BJ (cell line): Measurements from ENCODE around the gene TACR1. TPM values are rescaled to one million over a fixed set of nuclear protein-coding genes. Genes with fewer than 3 reads are reported as not detected.

ENCODE experiments used
- CTCF ChIA-PET: fragments of 350-600 bp; formaldehyde crosslinking; extraction: SDS; loops from one replicate; lab custom pipeline; 2021; ENCODE audit warnings: antibody characterized with exemption, inconsistent platforms; lab: Yijun Ruan, JAX
- POLR2A ChIA-PET: fragments of 300-600 bp; sonication (Branson Sonifier 250); formaldehyde crosslinking; extraction: SDS; loops from one replicate; lab custom pipeline; 2021; ENCODE audit warnings: antibody characterized with exemption; lab: Charles Lee
- DNase-seq: peaks from one replicate; pipeline ENCODE4 v3.0.0-alpha.2; 2011; ENCODE audit warnings: low read depth
- H3K27me3 ChIP-seq: 2 replicates; pipeline ENCODE4 v1.6.0; 2011; ENCODE audit warnings: low read length; ENCODE audit not compliant: control insufficient read depth, insufficient read depth
- H3K36me3 ChIP-seq: 2 replicates; pipeline ENCODE4 v1.5.1; 2011; ENCODE audit warnings: low read length; ENCODE audit not compliant: control insufficient read depth, insufficient read depth
- H3K4me3 ChIP-seq: 2 replicates; pipeline ENCODE4 v1.5.1; 2011; ENCODE audit warnings: low read depth, mild to moderate bottlenecking, control low read depth, low read length
- polyA plus RNA-seq: library from polyadenylated mRNA; depleted of rRNA; stranded (reverse); fragments of >200 nt; gene quantifications from 2 replicates; pipeline ENCODE4 v1.2.3, GENCODE V29; 2011
- TF ChIP-seq, protein P1 (sequence below): IDR thresholded peaks from 2 replicates; pipeline ENCODE4 v1.5.1; 2011; ENCODE audit warnings: low read depth, mild to moderate bottlenecking, control low read depth, inconsistent platforms, low read length, moderate library complexity; ENCODE audit not compliant: insufficient read depth

Gene TACR1
- polyA plus RNA-seq, 1 experiment: 0.07 TPM

DNA sequence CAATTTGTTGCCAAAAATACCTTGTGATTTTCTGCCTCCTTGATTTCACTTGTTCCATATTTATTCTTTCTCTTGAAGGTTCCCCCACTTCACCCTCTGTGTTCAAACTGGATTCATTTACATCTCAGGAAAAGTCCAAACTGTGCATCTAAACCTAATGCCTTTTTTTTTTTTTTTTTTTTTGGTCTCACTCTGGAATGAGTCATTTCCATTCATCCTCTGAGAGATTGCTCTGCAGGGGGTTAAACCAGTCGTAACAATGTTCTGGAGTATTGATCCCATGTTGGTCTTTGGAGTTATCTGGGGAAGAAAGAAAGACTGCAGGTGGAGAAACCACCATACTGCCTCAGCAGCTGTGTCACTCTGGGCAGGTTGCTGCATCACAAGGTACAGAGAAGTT is 119.7 kb downstream of the TACR1 start:
- POLR2A ChIA-PET: no interaction called here

GRCh38 chr2:75077909-75078308 is 121.4 kb downstream of the TACR1 start:
- no peak for DNase-seq
- CTCF ChIA-PET: interaction anchor here (0.7 to 2.2 kb wide), 4 partner anchors 10 to 16 kb away, joined by 3 to 9 read pairs (median 6); no protein-coding TSS in a partner anchor
- POLR2A ChIA-PET: no interaction called here
- Histone ChIP-seq H3K27me3 (no peaks in the 10 kb centered on the region), H3K36me3 (no peaks in the 10 kb centered on the region), H3K4me3 (no peak overlapping the region)
- TF ChIP-seq, protein P1, sequence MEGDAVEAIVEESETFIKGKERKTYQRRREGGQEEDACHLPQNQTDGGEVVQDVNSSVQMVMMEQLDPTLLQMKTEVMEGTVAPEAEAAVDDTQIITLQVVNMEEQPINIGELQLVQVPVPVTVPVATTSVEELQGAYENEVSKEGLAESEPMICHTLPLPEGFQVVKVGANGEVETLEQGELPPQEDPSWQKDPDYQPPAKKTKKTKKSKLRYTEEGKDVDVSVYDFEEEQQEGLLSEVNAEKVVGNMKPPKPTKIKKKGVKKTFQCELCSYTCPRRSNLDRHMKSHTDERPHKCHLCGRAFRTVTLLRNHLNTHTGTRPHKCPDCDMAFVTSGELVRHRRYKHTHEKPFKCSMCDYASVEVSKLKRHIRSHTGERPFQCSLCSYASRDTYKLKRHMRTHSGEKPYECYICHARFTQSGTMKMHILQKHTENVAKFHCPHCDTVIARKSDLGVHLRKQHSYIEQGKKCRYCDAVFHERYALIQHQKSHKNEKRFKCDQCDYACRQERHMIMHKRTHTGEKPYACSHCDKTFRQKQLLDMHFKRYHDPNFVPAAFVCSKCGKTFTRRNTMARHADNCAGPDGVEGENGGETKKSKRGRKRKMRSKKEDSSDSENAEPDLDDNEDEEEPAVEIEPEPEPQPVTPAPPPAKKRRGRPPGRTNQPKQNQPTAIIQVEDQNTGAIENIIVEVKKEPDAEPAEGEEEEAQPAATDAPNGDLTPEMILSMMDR: no peak

More for the DNA sequence above, 119.7 kb downstream of the TACR1 start:
- H3K27me3 ChIP-seq: no peaks in the 10 kb centered on the region
- no peak for DNase-seq
- no peaks in the 10 kb centered on the region for H3K36me3 ChIP-seq
- CTCF ChIA-PET: no interaction called here
- TF ChIP-seq, protein P1: no peak
- H3K4me3 ChIP-seq: no peak overlapping the region

- TF ChIP-seq, protein P1: no peak
- no peak overlapping the region for H3K4me3 ChIP-seq
- ChIA-PET CTCF (interaction anchor here (0.8 to 4.5 kb wide), 3 partner anchors 11 to 157 kb away, joined by 3 to 37 read pairs (median 4); no protein-coding TSS in a partner anchor), POLR2A (no interaction called here)
- no peaks in the 10 kb centered on the region for H3K36me3 ChIP-seq
- no peak for DNase-seq
- no peaks in the 10 kb centered on the region for H3K27me3 ChIP-seq
Measured at GRCh38 chr2:75076088-75076487, 123.2 kb downstream of the TACR1 start.

- ChIA-PET POLR2A (no interaction called here), CTCF (interaction anchor here (0.6 to 4.5 kb wide), 3 partner anchors 10 to 329 kb away, joined by 3 to 37 read pairs (median 3); partner anchors contain the start of gene TACR1)
- DNase-seq: no peak
- Histone ChIP-seq H3K4me3 (no peak overlapping the region), H3K36me3 (no peaks in the 10 kb centered on the region), H3K27me3 (no peaks in the 10 kb centered on the region)
- TF ChIP-seq, protein P1: no peak
Measured at GRCh38 chr2:75074708-75075107, 124.6 kb downstream of the TACR1 start.

- no peak for DNase-seq
- CTCF ChIA-PET: interaction anchor here (0.6 to 4.5 kb wide), 3 partner anchors 9 to 329 kb away, joined by 3 to 37 read pairs (median 3); partner anchors contain the start of gene TACR1
- Histone ChIP-seq H3K27me3 (no peaks in the 10 kb centered on the region), H3K4me3 (no peak overlapping the region), H3K36me3 (no peaks in the 10 kb centered on the region)
- POLR2A ChIA-PET: no interaction called here
- TF ChIP-seq, protein P1: no peak
Measured at GRCh38 chr2:75074228-75074627, 125.1 kb downstream of the TACR1 start.
